GM19468 (cell line): ENCODE data around the gene TNIP2.
"Not testable (repeated sequence)": the region's sequence is repeated elsewhere in the genome, so short reads cannot be mapped to it uniquely, and the experiment has no call there.

Experiments
- ATAC-seq: cut with Tn5 transposase; IDR thresholded peaks from one replicate; pipeline ENCODE4 v1.9.1; 2021; ENCODE audit warnings: mild to moderate bottlenecking, moderate library complexity, moderate number of reproducible peaks; ENCODE audit not compliant: unreplicated experiment; ENCODE audit errors: extremely low read depth

The TNIP2 gene

DNA sequence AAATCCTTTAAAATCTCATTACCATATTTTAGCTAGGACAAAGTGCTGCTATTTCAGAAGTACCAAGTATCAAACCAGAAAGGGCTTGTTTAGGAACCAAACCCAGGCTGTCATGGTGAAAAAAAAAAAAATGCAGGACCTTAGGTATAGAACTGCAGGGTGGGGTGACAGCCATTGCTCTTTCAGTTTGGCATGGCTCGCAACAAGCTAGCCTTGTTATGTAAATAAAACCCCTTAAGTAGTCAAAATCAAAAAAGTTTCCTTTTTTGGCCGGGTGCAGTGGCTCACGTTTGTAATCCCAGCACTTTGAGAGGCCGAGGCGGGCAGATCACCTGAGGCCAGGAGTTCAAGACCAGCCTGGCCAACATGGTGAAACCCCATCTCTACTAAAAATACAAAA lies 24.5 kb upstream of the TNIP2 start:
- ATAC-seq = not testable (repeated sequence)

GRCh38 chr4:2771264-2771663 lies 15.1 kb upstream of the TNIP2 start:
- no peak for ATAC-seq

DNA sequence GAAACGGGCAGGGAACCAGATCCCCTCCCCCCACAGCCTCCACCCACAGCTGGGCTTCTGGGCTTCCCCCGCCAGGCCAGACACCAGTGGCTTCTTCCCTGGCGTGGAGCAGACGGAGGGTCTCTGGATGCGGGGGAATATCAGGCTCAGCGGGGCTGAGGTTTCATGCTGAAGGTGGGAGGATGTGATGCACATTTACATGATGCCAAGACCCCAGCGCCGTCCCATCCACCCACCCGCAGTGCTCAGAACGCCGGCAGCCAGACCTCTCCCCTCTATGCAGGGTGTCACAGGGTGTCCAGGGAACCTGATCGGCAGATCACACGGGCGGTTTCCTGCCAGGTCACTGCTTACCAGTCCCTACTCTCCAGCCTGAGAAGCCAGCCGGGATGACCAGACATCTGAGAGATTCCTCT lies 12.8 kb upstream of the TNIP2 start:
- no peak for ATAC-seq

- no peak for ATAC-seq
Measured at GRCh38 chr4:2768124-2768523, 12.0 kb upstream of the TNIP2 start.

GRCh38 chr4:2767705-2768074 lies 11.6 kb upstream of the TNIP2 start:
- no peak for ATAC-seq

- no peak for ATAC-seq
Measured at GRCh38 chr4:2767046-2767704, 11.0 kb upstream of the TNIP2 start.

DNA sequence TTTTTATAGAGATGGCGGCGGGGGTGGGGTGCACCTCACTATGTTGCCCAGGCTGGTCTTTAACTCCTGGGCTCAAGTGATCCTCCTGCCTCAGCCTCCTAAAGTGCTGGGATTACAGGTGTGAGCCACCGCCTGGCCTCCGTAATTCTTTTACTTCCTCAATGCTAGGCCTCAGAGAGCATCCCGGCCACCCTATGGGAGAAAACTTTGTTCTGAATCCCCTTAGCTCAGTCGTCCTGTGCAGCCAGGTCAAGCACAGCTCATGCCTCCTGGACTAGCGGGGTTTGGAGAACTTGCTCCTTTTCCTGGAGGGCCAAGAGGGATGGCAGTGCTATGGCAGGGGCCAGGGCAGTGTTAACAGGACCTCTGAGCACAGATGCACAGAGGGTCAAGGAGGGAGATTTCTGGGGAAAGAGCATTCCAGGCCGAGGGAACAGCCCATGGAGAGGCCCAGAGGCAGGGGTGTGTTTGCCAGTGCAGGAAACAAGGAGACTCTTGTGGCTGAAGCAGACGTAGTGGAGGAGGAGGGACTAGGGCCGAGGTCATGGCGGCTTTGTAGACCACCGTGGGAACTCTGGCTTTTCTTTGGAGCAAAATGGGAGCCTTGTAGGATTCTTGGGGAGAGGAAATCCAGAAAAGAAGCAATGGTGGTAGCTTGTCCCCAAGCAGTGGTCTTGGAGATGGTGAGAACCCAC lies 9.8 kb upstream of the TNIP2 start:
- no peak for ATAC-seq

DNA sequence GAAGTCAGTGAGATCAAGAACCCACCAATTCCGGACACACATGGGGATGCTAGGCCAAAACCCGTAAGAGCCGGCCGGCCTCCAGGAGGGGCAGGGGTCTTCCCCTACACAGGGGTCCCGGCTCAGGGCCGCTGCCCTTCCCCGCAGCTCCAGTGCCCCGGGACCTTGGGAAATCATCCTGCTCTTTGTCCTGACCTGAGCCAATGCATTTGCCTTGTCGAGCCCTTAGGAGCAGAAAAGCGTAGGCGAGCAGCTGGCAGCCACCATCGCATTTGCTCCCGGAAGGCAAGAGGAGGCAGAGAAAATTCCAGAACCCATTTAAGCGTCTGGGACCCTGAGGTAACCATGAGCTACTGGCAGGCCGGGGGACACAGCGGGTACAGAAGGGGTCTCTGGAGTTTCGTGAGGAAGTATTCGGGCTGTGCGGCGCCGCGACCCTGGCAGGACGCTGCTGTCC lies 7.4 kb upstream of the TNIP2 start:
- ATAC-seq = no peak

GRCh38 chr4:2762486-2763370 lies 6.6 kb upstream of the TNIP2 start:
- not testable (repeated sequence) for ATAC-seq

- ATAC-seq = no peak
Measured at GRCh38 chr4:2762048-2762447, 5.9 kb upstream of the TNIP2 start.

DNA sequence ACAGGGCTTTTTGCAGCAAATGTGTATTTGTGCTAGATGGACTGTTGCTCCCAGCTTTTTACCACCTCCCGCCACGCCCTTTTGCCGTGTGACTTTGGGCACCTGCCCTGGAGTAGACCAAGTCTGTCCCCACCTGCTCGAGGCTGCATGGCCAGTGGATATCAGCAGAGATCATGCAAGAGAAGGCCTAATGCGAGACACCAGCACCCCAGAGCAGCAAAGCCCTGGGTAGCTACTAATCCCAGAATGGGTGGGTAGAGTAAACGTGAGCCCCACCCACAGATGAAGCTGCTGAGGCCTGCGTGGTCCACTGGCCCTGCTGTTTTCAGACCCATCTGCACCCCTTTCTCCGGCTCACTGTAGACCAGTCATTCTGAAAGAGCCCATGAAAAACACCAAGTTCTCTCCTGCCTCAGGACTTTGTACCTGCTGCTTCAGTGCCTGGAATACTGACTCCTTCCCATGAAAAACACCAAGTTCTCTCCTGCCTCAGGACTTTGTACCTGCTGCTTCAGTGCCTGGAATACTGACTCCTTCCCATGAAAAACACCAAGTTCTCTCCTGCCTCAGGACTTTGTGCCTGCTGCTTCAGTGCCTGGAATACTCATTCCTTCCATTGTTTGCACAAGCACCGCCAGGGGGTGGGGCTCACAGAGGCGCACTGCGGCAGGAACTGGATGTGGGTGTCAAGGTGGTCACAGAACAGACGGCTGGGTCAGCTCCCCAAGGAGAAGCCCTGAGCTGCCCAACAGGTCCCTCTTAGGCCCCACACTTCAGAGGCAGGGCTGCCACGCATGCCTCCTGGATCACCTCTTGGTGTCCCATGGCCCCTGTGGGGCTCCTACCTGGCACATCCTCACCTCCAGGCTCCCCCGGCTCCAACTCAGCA lies 5.1 kb upstream of the TNIP2 start:
- ATAC-seq = no peak

- ATAC-seq = no peak
Measured at GRCh38 chr4:2757426-2757825, 1.3 kb upstream of the TNIP2 start.

DNA sequence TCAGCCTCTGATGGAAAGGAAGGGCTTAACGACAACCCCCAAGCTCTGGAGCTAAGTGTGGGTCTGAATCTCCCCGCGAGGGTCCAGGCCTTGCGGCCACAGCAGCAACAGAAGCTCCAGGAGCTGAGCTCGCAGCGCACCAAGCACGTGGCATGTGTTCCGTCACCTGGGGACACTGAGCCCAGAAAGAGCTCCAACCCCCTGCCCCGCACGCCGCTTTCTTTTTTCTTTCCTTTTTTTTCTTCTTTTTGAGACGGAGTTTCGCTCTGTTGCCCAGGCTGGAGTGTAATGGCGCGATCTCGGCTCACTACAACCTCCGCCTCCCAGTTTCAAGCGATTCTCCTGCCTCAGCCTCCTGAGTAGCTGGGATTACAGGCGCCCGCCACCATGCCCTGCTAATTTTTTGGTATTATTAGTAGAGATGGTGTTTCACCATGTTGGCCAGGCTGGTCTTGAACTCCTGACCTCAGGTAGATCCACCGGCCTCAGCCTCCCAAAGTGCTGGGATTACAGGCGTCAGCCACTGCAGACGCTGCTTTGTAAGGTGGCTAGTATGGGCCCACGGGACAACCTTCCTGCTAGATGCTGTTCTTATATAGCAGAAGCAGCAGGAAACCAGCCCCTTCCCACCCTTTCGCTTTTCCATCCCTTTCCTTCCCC lies 685 bp upstream of the TNIP2 start:
- no peak for ATAC-seq

DNA sequence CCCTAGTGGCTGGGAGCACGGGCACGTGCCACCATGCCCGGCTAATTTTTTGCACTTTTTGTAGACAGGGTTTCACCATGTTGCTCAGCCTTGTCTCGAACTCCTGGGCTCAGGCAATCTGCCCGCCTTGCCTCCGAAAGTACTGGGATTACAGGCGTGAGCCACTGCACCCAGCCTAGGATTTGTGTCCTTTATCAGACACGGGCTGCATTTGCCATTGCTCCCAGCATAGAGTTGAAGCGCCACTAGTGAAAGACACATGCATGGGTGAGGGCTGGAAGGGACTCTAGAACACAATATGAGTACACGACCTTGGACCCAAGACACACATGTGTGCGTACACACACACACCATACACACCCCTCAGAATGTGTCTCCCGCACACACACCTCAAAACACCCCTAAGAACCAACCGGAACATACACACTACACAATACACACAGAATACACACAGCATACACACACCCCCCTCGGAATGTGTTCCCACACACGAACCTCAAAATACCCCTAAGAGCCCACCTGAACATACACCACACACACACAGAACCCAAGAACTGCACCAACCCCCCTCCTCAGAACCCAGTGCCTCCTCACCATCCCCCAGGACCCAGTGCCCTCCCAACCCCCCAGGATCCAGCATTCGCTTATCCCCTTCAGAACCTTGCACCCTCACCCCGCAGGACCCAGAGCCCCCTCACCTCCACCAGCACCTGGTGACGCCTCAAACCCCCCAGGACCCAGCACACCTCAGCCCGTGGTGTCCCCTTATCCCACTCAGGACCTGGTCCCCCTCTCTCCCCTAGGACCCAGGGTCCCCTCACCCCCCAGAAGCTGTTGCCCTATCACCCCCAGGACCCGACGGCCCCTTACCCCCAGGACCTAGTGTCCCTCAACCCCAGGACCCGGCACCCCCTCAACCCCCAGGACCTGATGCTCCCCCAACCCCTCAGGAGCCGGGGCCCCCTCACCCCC lies 1.0 kb downstream of the TNIP2 start:
- no peak for ATAC-seq

GRCh38 chr4:2753436-2753835 lies 2.7 kb downstream of the TNIP2 start:
- no peak for ATAC-seq

DNA sequence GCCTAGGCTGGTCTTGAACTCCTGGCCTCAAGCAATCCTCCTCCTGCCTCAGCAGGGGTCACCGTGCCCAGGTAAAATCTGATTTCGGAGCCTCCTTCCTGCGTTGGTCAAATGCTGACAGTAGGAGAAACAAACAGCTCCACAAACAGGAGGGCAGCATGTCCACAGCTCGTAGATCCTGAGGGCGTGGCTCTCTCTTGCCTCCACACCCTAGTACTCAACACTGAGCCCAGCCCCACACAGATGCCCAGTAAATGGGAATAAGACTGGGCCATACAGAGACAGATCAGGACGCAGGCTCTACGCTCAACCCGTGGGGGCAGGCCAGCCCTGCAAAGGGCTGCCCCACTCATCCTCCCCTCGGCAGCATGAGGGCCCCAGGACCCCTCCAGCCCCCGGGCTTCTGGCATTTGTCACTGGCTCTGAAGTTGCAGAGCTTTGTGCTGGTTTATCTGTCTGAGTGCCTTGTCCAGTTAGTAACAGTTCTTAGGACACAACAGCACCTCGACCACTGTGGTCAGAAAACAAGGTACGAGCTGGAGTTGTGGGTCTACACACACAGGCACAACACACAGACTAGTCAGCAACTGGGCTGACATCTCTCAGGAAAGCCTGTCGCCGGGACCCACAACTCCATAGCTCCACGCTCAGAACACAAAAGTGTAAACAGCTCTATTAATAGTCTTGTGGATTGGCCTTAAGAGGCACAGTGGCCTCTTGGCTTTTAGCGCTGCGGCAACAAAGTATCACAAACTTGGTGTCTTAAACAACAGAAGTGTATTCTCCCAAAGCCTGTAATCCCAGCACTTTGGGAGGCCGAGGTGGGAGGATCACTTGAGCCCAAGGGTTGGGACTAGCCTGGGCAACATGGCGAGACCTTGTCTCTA lies 5.2 kb downstream of the TNIP2 start:
- ATAC-seq = no peak

DNA sequence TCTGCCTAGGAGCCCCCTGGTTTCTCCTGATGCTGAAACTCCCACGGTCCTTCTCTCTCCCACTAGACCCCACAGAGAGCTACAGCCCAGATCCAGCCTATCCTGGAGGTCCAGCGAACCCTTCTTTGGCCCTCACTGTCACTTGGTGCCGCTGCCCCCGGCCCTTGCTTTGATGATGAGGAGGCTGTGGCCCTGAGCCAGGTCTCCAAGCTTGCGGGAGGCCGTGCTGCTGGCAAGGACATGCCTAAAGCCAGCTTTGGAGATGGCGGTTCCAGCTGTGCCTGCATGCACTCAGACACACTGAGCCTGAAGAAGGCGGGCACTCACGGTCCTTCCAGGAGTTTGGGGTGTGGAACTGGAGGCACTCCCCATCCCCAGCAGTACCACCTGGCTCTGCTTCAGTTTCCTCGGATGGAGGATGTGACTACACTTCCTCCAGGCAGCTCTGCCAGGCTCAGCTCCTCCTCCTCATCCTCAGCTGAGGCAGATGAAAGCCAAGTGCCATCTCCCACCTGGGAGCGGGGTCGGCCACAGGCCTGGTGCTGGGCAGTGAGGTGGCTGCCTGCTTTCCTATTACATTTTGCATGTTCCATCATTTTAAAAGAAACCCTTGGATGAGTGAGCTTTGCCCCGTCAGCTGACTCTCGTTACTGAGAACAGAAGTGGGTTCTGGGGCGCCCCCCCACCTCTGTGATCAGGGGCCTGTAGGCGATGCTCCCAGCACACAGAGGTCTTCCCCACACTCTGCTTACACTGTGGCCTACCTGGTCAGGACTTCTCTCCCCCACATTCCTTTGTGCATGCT lies 9.0 kb downstream of the TNIP2 start:
- ATAC-seq = no peak
